RWPE1 (cell line): ENCODE data around the gene LDLRAD2.

Source experiments
- CTCF ChIA-PET: fragments of 350-600 bp; sonication (Branson Sonifier 250); formaldehyde crosslinking; extraction: SDS; loops from one replicate; lab custom pipeline; 2021; lab: Yijun Ruan, JAX
- POLR2A ChIA-PET: fragments of 400-600 bp; formaldehyde crosslinking; extraction: SDS; loops from one replicate; lab custom pipeline; 2020; ENCODE audit warnings: antibody characterized with exemption; ENCODE audit not compliant: low non-redundant PET; lab: Yijun Ruan, JAX
- DNase-seq: peaks from one replicate; pipeline ENCODE4 v3.0.0; 2012; ENCODE audit warnings: low spot score
- H3K27ac ChIP-seq: fragments of 450-650 bp; 2 replicates; pipeline ENCODE4 v1.5.1; 2017
- CTCF ChIP-seq: fragments of 450-650 bp; conservative IDR thresholded peaks from 2 replicates; pipeline ENCODE4 v1.5.1; 2017; ENCODE audit warnings: low read depth, mild to moderate bottlenecking

The LDLRAD2 gene

GRCh38 chr1:21839337-21840037, 27.4 kb downstream of the LDLRAD2 start:
- POLR2A ChIA-PET: no interaction called here
- no peak for DNase-seq
- no peak for TF ChIP-seq CTCF
- no peak overlapping the region for H3K27ac ChIP-seq
- CTCF ChIA-PET: no interaction called here

- CTCF ChIA-PET: no interaction called here
- no peak for DNase-seq
- TF ChIP-seq CTCF: no peak
- no peak overlapping the region for H3K27ac ChIP-seq
- POLR2A ChIA-PET: no interaction called here
Measured at GRCh38 chr1:21840981-21841380, 28.9 kb downstream of the LDLRAD2 start.

GRCh38 chr1:21841852-21842466, 29.9 kb downstream of the LDLRAD2 start:
- ChIA-PET POLR2A (no interaction called here), CTCF (no interaction called here)
- TF ChIP-seq CTCF: no peak

GRCh38 chr1:21842606-21843162, 30.6 kb downstream of the LDLRAD2 start:
- no peak for DNase-seq
- TF ChIP-seq CTCF: no peak
- CTCF ChIA-PET: no interaction called here
- POLR2A ChIA-PET: no interaction called here
- H3K27ac ChIP-seq: peak overlapping the region; percentile 19

More at GRCh38 chr1:21841852-21842466, 29.9 kb downstream of the LDLRAD2 start:
- H3K27ac ChIP-seq: no peak overlapping the region
- DNase-seq: no peak

- POLR2A ChIA-PET: no interaction called here
- no peak for TF ChIP-seq CTCF
- DNase-seq: no peak
- CTCF ChIA-PET: no interaction called here
- H3K27ac ChIP-seq: peak overlapping the region; percentile 19; the same call in 1 of the 2 replicates
Measured at GRCh38 chr1:21843208-21843607, 31.1 kb downstream of the LDLRAD2 start.

GRCh38 chr1:21843996-21844395, 31.9 kb downstream of the LDLRAD2 start:
- CTCF ChIA-PET: interaction anchor here (0.6 kb wide), 1 partner anchor 33 kb away, joined by 4 read pairs; no protein-coding TSS in a partner anchor

More at GRCh38 chr1:21843996-21844395, 31.9 kb downstream of the LDLRAD2 start:
- no peak for DNase-seq
- H3K27ac ChIP-seq: no peak overlapping the region
- POLR2A ChIA-PET: no interaction called here
- TF ChIP-seq CTCF: no peak
